Endothelial cell of umbilical vein (primary cell): Measurements from ENCODE around the gene MYOZ3. TPM values are rescaled to one million over a fixed set of nuclear protein-coding genes. Genes with fewer than 3 reads are reported as not detected.

ENCODE experiments used
- BruUV-seq: library from RNA; stranded (reverse); fragments of 400-500 nt; replicated peaks from 2 replicates; lab custom pipeline; 2021; lab: Mats Ljungman, UMichigan
- CTCF ChIA-PET: fragments of 300-600, 350-600 bp; sonication (Branson Sonifier 250); formaldehyde crosslinking; loops from one replicate; lab custom pipeline; 2021; ENCODE audit warnings: antibody characterized with exemption, inconsistent platforms; lab: Charles Lee
- POLR2A ChIA-PET: fragments of 300-600, 350-600 bp; sonication (Branson Sonifier 250); formaldehyde crosslinking; loops from one replicate; lab custom pipeline; 2021; ENCODE audit warnings: antibody characterized with exemption, inconsistent platforms; lab: Charles Lee
- DNase-seq: peaks from one replicate; pipeline ENCODE4 v3.0.0-alpha.2; 2011; ENCODE audit warnings: low read depth, low spot score
- FAIRE-seq: peaks from 2 replicates; lab custom pipeline; 2011; peaks lifted over from hg19 to GRCh38; lab: Jason Lieb, UNC
- H2AFZ ChIP-seq: 2 replicates; pipeline ENCODE4 v1.6.0; 2012; ENCODE audit warnings: low read depth, low read length, control low read depth, inconsistent platforms
- H3K27ac ChIP-seq: 2 replicates; pipeline ENCODE4 v1.5.1; 2011; ENCODE audit warnings: low read depth, mild to moderate bottlenecking, control low read depth, low read length, moderate library complexity; ENCODE audit not compliant: insufficient read depth
- H3K27me3 ChIP-seq, 2 experiments: 2 replicates each; pipeline versions ENCODE4 v1.6.0 to v1.6.1; 2011; ENCODE audit warnings: low read length in 2 of 2, mixed read lengths in 1 of 2; ENCODE audit not compliant: control insufficient read depth in 2 of 2, insufficient read depth in 2 of 2
- H3K36me3 ChIP-seq, 2 experiments: 2 replicates in 1 of 2; 3 replicates in 1 of 2; pipeline ENCODE4 v1.5.1; 2011; ENCODE audit warnings: low read length in 2 of 2, mild to moderate bottlenecking in 1 of 2, moderate library complexity in 1 of 2; ENCODE audit not compliant: control insufficient read depth in 2 of 2, insufficient read depth in 2 of 2; ENCODE audit errors: extremely low read depth in 1 of 2
- H3K4me1 ChIP-seq: 3 replicates; pipeline ENCODE4 v1.5.1; 2011; ENCODE audit warnings: mild to moderate bottlenecking, low read length; ENCODE audit not compliant: control insufficient read depth, insufficient read depth; ENCODE audit errors: extremely low read depth
- H3K4me2 ChIP-seq: 2 replicates; pipeline ENCODE4 v1.6.1; 2011; ENCODE audit warnings: low read length, control low read depth, mixed read lengths; ENCODE audit not compliant: insufficient read depth
- H3K4me3 ChIP-seq, 3 experiments: fragments of 200-600 bp in 1 of 3; sonication (generic), shearing (Covaris generic) in 1 of 3; replicated peaks in 1 of 3; 2 replicates each; pipeline ENCODE4 v1.5.1; 2011 to 2016; ENCODE audit warnings: control low read depth in 3 of 3, low read length in 3 of 3, mild to moderate bottlenecking in 2 of 3, inconsistent platforms in 1 of 3, low read depth in 1 of 3, moderate library complexity in 1 of 3; ENCODE audit not compliant: insufficient read depth in 1 of 3
- H3K79me2 ChIP-seq: 2 replicates; pipeline ENCODE4 v1.6.0; 2012; ENCODE audit warnings: low read length, inconsistent platforms; ENCODE audit not compliant: control insufficient read depth, insufficient read depth
- H3K9ac ChIP-seq: replicated peaks from 2 replicates; pipeline ENCODE3; 2011; ENCODE audit warnings: low read length, control low read depth; ENCODE audit not compliant: insufficient read depth; ENCODE audit errors: extremely low read depth
- H3K9me1 ChIP-seq: replicated peaks from 3 replicates; pipeline ENCODE4 v1.6.0; 2011; ENCODE audit warnings: mild to moderate bottlenecking, low read length; ENCODE audit not compliant: control insufficient read depth, insufficient read depth; ENCODE audit errors: extremely low read depth
- H3K9me3 ChIP-seq: replicated peaks from 2 replicates; pipeline ENCODE4 v1.5.1; 2012; ENCODE audit warnings: low read length, inconsistent platforms; ENCODE audit not compliant: control insufficient read depth, insufficient read depth
- H4K20me1 ChIP-seq: replicated peaks from 2 replicates; pipeline ENCODE3; 2011; ENCODE audit warnings: mild to moderate bottlenecking, low read length; ENCODE audit not compliant: control insufficient read depth, insufficient read depth; ENCODE audit errors: extremely low read depth
- CTCF ChIP-seq, 2 donors: IDR thresholded peaks; 1 replicate in 1 of 2; 2 replicates in 1 of 2; pipeline ENCODE4 v1.5.1; 2011; ENCODE audit warnings: low read length in 2 of 2, mild to moderate bottlenecking in 2 of 2, moderate library complexity in 2 of 2, control low read depth in 1 of 2, inconsistent platforms in 1 of 2, low read depth in 1 of 2; ENCODE audit not compliant: insufficient read depth in 1 of 2; ENCODE audit errors: extremely low read depth in 1 of 2
- EZH2 ChIP-seq: IDR thresholded peaks from 2 replicates; pipeline ENCODE4 v1.6.1; 2012; ENCODE audit warnings: borderline replicate concordance, low read depth, mild to moderate bottlenecking, moderate library complexity, low read length, inconsistent platforms; ENCODE audit not compliant: severe bottlenecking
- FOS ChIP-seq: IDR thresholded peaks from 2 replicates; pipeline ENCODE4 v1.6.1; 2011; ENCODE audit warnings: mild to moderate bottlenecking, low read length, moderate library complexity, borderline replicate concordance; ENCODE audit not compliant: insufficient read depth
- GATA2 ChIP-seq: IDR thresholded peaks from 2 replicates; pipeline ENCODE4 v1.7.0; 2011; ENCODE audit warnings: low read depth, mild to moderate bottlenecking, moderate library complexity, mixed read lengths, low read length; ENCODE audit not compliant: insufficient read length, insufficient read depth
- JUN ChIP-seq: IDR thresholded peaks from 2 replicates; pipeline ENCODE4 v1.6.1; 2011; ENCODE audit warnings: borderline replicate concordance, low read depth; ENCODE audit not compliant: insufficient read length, insufficient read depth
- MAX ChIP-seq: IDR thresholded peaks from 2 replicates; pipeline ENCODE4 v1.6.1; 2011; ENCODE audit not compliant: insufficient read depth, insufficient read length
- MYC ChIP-seq: IDR thresholded peaks from one replicate; pipeline ENCODE4 v1.6.1; 2011; ENCODE audit warnings: mild to moderate bottlenecking, low read depth, low read length
- POLR2A ChIP-seq: IDR thresholded peaks from 2 replicates; pipeline ENCODE4 v1.6.1; 2012; ENCODE audit warnings: low read depth, mild to moderate bottlenecking, control low read depth, low read length
- POLR2AphosphoS5 ChIP-seq: IDR thresholded peaks from 2 replicates; pipeline ENCODE4 v1.6.1; 2012; ENCODE audit warnings: low read depth, mild to moderate bottlenecking, control low read depth, low read length, moderate library complexity; ENCODE audit not compliant: insufficient read depth
- dilution Hi-C: fragments of 300-500 bp; cut with MboI; formaldehyde crosslinking; loops from one replicate; pipeline ENCODE4 v1.15.0; 2019; ENCODE audit warnings: low sequenced_read_pairs; ENCODE audit not compliant: extremely low pct_ligation_motif_present
- intact Hi-C: fragments of 100-400 bp; cut with micrococcal nuclease; formaldehyde crosslinking; loops from one replicate; pipeline ENCODE4 v1.10.0; 2022
- polyA plus RNA-seq, 4 experiments: library from polyadenylated mRNA; depleted of rRNA in 3 of 4; stranded (reverse) in 3 of 4; unstranded in 1 of 4; fragments of >200 nt; gene quantifications; 2 replicates each; pipeline versions ENCODE4 v1.2.1 to v1.2.3, GENCODE V29; 2011 to 2012; ENCODE audit warnings: missing spikeins in 1 of 4
- total RNA-seq: library from RNA; stranded (reverse); gene quantifications from 2 replicates; pipeline ENCODE4 v1.2.3, GENCODE V29; 2021

MYOZ3 gene
- total and polyA plus RNA-seq, 2 donors (not counting 3 experiments of a cell fraction or from before 2014, with no cell fraction given): 0.43 to 1.1 TPM

GRCh38 chr5:150614661-150615060 is 46.4 kb upstream of the MYOZ3 start:
- BruUV-seq: no TSS peak
- Histone ChIP-seq H3K9me1 (no peaks in the 10 kb centered on the region), H3K79me2 (no peaks in the 10 kb centered on the region), H3K4me3 (no peak overlapping the region), H3K4me2 (no peak overlapping the region), H2AFZ (no peak overlapping the region), H3K36me3 (no peaks in the 10 kb centered on the region), H3K4me1 (peaks cover 42% of the 10 kb centered on the region), H4K20me1 (no peaks in the 10 kb centered on the region), H3K27me3 (no peaks in the 10 kb centered on the region), H3K9me3 (no peaks in the 10 kb centered on the region), H3K27ac (no peak overlapping the region), H3K9ac (no peak overlapping the region)
- intact Hi-C loops (no loop called here), dilution Hi-C loops (no loop called here)
- FAIRE-seq (no peak), DNase-seq (no peak)
- TF ChIP-seq POLR2A: no peak
- no peak for TF ChIP-seq GATA2
- no peak for TF ChIP-seq MAX
- TF ChIP-seq POLR2AphosphoS5: no peak
- TF ChIP-seq MYC: no peak
- TF ChIP-seq EZH2: no peak
- TF ChIP-seq JUN: no peak
- no peak for TF ChIP-seq CTCF (IDR thresholded peaks at IDR 0.05; ENCODE audit: extremely low read depth in 1 of 2, insufficient read depth in 1 of 2, low read depth in 1 of 2, low read length in 2 of 2)
- TF ChIP-seq FOS: no peak
- ChIA-PET CTCF (interaction anchor here (1.2 kb wide), 1 partner anchor 12 kb away, joined by 4 read pairs; no protein-coding TSS in a partner anchor), POLR2A (no interaction called here)
